Stimulated activated CD8-positive, alpha-beta memory T cell treated with anti-CD3 and anti-CD28 coated beads, Interleukin-15, amount 100 ng/mL, for 4 hours (primary cell): ENCODE results near the gene TRA2B.
A peak's percentile ranks its signal among the peaks of the same experiment; 100 is the strongest.

Source experiments
- DNase-seq, 2 donors: peaks; one replicate each; pipeline ENCODE4 v3.0.0-alpha.2; 2020; ENCODE audit warnings: low read depth in 2 of 2

The TRA2B gene

DNA sequence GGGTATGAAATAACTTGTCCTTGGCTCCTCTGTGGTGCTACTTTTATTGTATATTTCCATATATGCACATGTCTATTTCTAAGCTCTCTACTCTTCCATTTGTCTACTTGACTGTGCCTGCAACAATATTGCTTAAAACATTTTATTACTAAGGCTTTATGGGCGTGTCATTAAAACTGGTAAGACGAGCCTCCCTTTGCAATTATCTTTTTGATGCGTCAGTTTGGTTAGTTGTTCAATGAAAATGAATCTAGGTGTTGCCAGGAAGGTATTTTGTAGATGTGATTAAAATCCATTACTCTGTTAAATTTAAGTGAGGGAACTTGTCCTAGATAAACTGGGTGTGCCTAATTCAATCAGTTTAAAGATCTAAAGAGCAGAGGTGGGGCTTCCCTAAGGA, 12.9 kb upstream of the TRA2B start:
- DNase-seq, result no peak

DNA sequence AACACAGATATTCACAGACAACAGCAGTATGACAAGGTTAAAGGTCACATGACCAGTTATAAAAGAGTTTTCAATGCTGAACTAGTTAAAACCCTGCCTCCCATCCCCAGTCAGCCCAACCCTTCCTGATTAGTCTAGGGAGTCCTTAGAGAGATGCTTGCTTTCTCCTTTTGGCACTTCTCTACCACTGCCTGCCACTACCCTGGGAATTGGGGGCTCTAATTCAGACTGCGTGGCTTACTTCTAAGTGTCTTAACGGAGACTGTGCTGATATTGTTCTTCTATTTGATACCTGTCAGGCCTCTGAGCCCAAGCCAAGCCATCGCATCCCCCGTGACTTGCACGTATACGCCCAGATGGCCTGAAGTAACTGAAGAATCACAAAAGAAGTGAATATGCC, 11.7 kb upstream of the TRA2B start:
- no peak for DNase-seq

DNA sequence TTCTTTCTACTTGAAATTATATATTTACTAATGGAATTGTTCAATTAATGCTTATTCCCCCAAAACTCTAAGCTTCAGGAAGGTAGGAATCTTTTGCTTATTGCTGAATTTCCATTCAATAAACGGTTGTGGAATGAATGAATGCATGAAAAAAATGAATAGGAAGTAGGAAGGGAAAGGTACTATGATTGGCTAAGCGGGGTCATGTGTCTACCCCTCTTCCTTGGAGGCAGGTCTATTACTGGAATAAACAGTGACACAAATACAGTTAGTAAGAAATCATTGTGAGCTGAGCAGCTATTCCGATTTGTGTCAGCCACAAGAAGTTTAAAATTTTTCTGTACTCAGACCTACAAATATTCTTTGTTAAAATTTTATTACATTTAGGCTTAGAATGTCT, 10.5 kb upstream of the TRA2B start:
- DNase-seq, result no peak

DNA sequence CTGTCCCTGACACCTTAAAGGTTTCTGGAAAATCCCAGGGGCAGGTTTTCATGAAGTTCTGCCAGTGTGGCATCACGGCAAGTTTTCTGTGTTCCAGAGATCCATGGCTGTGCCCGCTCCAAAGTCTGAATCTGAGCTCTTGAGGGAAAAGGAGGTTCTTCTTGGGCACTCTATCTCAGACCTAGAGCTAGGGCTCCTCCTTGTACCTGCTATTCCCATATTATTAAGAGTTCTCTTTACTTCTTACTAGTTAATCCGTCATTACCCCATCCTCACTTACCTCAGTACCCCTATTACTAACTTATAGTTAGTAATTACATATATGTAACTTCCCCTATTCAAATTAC, 5.9 kb upstream of the TRA2B start:
- no peak for DNase-seq

DNA sequence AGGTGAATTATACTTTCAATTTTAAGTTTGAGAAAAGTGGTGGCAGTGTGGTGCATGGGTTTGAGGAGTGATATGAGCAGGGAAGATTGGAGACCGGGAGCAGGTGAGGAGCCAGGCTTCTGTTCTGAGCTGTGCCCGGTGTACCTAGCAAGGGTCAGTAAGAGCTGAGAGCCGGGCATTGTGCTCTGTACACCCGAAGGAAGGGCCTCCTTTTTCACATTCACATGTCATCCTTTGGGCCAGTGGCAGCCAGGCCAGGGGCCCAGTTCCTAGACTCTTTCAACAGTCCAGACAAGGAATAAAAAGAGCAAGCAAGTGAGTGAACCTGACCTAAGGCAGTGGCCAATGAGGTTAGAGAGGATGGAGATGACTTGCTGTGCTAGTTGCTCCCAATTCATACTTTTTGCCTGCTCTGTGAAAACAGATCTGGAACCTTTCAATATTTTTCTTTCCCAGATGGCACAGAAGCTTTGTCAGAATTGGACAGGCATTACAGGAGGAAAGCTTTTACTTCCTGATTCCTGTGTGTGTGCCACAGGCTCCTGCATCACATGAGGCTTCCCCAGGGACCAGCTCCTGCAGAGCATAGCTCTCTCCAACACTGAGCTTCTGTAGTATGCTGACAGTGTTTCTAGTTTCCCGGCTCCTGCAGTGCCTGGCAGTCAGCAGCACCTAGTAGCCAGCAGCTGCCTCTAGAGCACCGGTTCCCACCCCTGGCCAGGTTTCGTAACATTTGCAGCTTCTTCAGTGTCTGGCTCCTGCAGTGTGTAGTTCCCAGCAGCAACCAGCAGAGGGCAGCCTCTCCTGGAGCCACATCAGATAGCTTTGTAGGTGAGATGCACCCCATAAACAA, 5.3 kb upstream of the TRA2B start:
- peak; percentile 57 to 64 for DNase-seq

DNA sequence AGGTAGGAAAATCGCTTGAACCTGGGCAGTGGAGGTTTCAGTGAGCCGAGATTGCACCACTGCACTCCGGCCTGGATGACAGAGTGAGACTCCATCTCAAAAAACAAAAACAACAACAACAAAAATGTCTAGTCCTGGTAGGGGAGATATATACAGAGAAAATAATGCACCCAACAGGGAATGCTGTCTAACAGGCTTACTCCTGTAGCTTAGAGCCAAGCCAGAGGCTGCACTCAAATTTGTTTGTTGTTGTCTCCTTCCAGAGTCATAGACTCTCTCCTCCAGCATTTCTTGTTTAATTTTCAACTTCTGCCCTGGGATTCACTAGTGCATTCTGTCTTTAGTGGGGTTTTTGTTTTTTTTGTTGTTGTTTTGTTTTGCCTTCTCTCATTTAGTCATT, 4.6 kb upstream of the TRA2B start:
- DNase-seq, result no peak

DNA sequence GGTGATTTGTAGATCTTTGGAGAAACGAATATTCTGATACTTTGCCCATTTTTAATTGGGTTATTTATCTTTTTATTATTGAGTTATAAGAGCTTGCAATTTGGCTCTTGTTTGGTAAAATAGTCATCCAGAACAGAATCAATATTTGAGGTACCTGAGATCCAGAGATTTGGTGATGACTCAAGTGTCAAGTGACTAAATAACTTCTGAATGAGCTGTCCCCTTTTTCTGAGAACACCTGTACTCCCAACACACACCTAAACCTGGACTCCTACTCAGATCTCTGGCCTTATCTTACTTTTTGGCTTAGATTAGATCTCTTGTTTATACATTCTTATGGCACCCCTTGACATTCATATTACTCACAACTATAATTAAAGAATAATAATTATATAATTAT, 3.1 kb upstream of the TRA2B start:
- no peak for DNase-seq

DNA sequence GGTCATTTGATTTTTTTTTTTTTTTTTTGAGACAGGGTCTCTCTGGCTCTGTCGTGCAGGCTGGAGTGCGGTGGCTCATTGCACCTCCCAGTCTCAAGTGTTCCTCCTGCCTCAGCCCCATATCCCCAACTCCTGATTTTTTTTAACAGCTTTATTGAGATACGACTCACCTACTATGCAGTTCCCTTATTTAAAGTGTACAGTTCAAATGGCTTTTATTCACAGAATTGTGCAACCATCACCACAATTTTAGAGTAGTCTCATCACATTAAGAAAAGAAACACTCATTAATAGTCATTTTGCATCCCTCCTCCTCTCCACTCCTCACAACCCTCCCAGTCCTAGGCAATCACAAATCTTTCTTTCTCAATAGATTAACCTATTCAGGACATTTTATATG, 1.9 kb upstream of the TRA2B start:
- no peak for DNase-seq

DNA sequence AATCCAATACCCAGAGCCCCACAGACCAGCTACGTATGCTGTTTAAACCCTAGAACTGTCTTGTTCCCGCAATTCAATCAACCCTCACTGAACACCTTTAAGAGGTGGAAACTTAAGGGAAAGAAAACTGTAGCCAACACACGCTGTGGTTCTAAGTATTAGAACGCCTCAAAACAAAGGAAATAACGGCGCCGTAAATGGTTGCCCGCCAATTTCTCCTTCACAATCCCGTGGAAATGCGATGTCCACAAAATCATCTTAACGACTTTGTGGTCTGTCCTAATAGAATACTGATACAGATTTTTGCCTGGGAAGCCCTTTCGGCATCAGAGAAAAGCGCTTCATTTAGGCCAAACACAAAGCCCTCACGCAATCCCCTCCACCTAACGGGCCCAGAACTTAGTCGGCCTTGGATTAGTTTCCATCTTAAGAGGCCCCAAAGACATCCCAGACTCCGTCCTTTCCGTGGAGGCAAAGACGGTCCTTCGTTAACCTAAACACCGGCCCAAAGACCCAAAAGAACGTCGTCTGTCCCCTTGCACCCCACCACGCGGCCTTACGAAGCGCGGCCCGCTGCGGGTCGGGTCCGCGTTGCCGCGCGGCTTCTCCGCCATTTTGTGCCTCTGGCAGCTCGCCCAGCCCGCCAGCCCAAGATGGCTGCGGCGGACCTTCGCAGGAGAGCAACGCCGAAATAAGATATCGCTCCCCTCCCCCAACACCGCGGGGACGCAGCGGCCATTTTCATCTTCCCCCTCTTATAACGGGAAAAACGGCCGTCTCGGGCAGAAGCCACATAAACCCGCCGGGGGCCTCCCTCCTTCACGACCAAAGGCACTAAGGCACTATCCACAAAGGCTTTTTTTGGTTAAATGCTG, 763 bp downstream of the TRA2B start:
- DNase-seq, result peak; percentile 72 to 74

DNA sequence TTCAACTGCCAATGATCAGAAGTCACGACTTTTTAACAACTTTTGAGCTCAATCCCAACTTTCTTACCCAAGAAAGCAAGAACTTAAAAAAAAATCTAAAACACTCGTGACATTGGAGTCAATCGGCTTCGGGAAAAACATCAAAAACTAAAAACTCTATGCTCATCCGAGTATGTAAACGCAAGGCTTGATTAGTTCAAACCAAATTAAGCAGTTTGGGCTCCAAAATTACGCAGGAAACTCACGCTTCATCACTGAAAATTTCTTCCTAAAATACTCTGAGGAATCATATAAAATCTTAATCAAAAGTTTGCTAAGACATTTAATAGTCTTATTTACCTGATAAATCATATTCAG, 1.6 kb downstream of the TRA2B start:
- DNase-seq, result no peak

DNA sequence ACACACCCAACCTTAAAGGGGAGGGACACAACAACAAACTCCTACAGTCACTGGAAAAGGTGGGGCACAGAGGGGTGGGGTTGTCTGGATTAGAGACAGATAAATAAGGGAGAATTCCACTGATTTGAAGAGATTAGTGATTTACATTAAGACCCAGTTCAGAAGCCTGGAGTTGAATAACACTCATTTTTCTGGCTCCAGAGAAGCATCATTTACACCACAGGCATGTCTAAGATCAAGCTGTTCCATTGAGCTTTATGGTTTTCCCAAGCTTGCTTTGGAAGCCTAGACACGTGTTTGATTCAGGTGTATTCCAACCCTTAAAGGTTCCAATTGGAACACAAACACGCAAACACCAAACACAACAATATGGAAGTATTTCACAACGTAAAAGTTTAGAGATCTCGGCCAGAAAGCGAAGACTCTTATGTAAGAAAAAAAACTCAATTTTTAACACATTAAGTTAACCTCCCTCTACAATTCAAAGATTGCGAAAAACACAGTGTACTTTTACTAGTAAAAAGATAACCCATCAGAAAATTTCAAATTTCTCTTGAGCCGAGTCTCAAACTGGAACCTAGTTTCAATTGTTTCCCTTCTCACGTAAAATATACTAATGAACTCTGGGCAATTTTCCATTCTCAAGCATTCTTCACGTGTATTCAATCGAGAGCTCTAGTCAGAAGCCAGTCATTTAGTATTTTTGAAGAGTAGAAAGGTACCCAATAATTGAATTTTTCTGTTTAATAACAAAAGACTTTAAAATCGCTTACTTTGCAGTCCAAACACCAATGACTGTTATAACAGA, 2.1 kb downstream of the TRA2B start:
- no peak for DNase-seq

DNA sequence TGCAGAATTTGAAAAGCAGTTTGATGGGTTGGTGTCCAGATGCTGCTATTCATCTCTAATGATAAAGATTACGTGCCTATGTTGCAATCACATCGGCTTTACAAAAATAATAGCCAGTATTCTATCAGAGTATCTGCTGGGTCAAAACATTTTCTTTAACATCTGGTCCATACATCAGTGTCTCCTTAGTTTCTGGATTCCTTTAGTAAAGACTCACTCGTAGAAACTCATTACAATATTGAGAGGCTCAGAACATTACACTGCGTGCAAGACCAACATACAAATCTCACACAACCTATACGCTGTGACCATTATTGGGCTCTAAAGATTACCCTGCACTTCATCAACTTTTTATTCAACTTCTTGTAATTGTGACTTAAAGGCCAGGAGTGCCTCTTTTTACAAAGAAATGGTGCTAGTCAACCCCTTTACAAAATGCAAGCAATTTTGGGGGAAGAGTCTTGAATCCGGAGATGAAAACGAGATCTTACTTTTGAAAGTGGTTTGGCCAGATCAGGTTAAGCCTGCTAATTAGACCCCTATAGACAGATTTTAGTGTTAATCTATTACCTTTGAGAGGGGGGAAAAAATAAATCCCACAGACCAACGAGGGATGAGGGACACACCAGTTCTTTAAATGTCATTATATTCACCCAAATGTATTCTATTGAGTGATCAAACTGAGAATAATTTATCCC, 2.9 kb downstream of the TRA2B start:
- no peak for DNase-seq

DNA sequence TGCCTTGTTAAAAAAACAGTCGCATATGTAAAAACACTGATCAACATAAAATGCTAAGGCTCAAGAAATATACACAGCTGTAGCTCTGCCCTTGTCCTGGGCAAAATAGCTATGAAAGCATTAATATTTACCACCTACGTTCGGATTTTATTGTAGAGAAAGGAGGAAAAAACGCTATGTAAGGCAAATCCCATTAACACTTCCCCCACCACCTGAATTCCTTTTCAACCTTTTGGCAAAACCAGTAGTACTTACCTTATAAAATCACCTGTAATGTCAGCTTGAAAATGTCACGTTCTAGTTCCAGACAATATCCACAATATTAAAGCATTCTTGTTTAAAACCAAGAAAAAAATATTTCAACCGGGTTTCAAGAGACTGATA, 3.6 kb downstream of the TRA2B start:
- DNase-seq, result no peak

DNA sequence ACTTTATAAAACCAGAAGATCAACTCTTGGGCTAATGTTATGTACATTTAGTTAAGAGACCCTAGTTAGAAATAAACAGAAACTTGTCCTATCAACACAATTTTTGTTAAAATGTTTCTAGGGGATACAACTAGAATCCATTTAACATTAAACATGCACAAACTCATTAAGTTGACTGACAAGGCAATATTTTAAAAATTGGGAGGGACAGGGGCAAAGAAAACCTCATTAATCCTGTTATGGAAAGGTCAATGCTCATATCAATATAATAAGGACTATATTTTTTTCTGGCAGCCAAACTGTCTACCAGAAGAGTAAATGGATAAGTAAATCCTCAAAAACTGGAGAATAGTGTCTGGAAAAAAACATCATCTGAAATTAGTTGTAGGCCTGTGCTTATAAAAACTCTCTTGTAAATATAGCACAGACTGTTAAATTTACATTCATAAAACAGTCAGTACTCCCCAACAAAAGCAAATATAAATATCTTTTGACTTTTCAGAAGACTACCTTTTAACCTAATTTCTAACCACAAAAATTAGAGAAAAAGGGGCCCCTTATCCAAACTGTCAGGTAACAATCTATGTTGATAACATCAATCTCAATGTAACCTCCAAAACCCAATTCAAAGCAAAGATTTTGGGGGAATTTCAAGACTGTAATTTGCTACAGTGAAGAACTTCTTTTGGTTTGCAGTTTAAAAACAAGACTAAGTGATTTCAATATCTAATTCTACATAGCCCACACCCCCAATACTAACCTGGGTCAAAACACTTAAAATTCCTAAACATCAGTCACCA, 4.2 kb downstream of the TRA2B start:
- DNase-seq, result no peak

DNA sequence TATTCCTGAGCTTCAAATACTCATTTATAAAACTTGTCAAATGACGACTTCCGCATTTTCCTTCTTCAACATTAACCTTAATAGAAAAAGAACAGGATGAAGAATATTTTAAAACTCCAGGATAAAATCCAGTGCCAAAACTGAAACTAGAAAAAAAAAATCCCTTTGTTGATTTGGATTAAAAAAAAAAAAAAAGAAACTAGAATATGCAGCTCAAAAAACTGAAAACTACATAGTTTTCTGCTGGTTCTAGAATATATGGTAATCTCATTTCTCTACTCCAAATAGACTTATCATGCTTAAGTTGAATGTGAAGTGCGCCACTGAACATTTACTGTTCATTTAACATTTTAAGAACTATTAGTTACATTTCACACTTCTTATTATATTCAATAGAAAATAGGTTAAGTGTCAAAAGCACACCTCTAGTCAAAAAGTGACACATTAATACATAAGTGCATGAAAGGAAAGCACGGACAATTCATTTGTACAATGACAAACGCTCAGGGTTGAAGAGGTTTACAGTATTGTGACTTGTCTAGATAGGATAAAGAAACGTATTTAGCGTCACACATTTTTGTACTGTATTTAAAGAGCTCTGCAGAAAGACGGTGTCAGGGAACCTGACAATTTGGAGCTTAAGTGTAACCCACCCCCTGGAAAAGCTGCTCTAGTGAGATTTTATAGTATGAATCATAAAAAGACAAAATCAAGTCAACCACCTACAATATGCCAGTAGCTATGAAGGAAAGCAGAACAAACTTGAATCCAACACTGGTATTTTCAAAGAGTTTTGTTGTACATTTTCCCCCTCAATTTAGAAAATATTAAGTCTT, 5.8 kb downstream of the TRA2B start:
- DNase-seq, result no peak

DNA sequence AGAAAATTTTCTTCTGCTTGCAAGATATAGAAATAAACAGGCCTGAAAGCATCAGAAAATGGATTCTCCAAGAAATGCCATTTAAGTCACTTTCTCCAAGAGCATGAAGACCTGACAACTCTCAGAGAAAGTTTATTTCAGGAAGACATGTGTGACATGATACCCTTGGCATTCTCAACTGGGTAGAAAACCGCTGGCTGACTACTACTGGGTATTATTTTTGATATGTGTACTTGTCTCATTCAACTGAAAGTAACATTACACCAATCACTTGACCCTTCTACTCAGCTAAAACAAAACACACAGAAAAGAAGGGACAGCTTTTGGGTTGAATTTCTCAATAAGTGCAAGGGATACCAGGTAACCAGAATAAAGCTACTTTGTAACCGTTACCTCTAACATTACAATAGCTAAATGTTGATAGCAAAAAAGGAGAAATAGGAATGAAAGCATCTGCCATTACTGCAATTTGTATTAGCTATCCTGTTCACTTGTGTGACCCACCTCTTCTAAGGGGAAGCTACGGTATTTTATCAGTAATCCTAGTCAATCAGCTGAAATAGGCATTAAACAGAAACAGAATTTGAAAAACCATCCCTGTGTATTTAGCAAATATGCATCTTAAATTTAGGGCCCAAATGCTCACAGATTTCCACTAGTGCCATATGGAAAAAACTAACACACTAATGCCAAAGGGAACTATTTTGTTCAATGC, 7.3 kb downstream of the TRA2B start:
- DNase-seq, result no peak

DNA sequence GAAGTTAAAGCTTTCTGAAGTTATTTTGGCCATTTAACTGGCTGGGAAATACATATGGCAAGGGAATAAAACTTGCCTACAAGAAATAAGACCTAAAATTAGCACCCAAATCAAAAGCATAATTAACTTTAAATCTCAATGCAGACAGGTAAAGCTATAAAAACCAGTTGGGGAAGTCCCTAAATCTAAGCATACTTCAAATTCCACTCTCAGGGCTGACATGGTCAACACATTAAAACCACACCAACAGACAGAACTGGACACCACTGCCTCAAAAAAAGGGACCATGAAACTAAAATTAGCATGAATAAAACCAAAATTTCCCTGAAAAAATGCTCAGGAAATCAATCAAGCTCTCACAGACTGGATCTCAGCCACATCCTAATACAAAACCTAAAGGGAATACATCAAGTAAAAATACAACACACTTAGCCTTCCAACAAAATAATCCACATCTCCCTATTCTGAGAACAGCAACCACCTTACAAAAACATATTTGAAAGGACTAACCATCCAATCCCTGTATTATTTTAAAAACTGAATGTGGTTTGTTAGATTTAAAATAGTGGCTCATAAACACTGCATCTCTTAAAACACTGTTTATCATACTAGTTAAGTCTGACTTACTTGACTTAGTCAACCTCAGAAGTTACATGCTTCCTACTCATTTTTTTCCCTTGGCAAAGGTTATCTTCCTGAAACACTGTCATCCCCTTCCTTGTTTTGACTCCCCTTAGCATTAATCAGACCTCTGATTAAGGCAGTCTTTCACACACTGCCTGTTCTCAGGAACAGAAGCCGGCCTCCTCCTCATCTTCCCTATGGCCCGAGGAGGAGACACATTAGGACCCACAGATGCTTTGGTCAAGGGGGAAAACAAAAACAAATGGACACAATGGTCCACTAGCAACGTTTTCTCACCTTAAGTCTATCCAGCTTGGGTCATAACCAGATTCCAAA, 8.3 kb downstream of the TRA2B start:
- no peak for DNase-seq

DNA sequence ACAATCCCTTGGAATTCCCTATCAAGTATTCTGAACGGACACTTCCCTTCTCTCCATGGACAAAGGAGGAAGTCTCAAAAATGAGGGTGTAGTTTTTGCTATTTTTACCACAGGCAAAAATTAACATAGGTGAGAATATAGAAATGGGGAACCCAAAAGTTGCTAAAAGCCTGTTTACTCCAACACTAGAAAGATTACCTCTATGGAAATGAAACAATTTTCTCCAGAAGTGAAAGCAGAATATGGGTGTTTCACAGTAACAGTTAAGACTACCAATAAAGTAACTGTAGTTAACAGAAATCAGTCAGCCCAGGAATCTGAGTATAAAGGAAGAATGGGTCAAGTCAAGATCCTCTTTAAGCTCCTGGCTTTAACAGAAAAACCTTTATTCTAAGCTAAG, 9.3 kb downstream of the TRA2B start:
- no peak for DNase-seq
